Suprapubic skin (tissue), 2 donors: ENCODE measurements around the gene PRKAG2.

ENCODE experiments used
- EP300 ChIP-seq: sonication (generic); formaldehyde crosslinking; IDR thresholded peaks from one replicate; pipeline ENCODE4 v1.6.1; 2017; ENCODE audit warnings: antibody characterized with exemption
- POLR2A ChIP-seq, 2 donors: fragments of 450-650 bp; IDR thresholded peaks; one replicate each; pipeline ENCODE4 v1.6.1; 2017; ENCODE audit warnings: antibody characterized with exemption in 2 of 2, mild to moderate bottlenecking in 2 of 2, moderate library complexity in 2 of 2

GRCh38 chr7:151900591-151900985 is 23.7 kb upstream of the PRKAG2 start:
- TF ChIP-seq POLR2A (IDR thresholded peaks at IDR 0.05) (no peak), EP300 (no peak)
